Neutrophil (primary cell): ENCODE results near the gene CEP164.

Source experiments
- H3K27ac ChIP-seq: fragments of 200-600 bp; sonication (generic); 2 replicates; pipeline ENCODE4 v1.5.1; 2016; ENCODE audit warnings: mild to moderate bottlenecking, moderate library complexity
- H3K27me3 ChIP-seq: fragments of 200-600 bp; sonication (generic); 2 replicates; pipeline ENCODE4 v1.6.0; 2016; ENCODE audit warnings: mild to moderate bottlenecking
- H3K36me3 ChIP-seq: fragments of 200-600 bp; sonication (generic); 2 replicates; pipeline ENCODE4 v1.5.1; 2017
- H3K4me1 ChIP-seq, 2 experiments: fragments of 200-600 bp in 1 of 2; sonication (generic) in 1 of 2; 1 replicate in 1 of 2; 2 replicates in 1 of 2; pipeline versions ENCODE4 v1.5.1 to v1.6.1; 2013 to 2016; ENCODE audit warnings: low read depth in 1 of 2, low read length in 1 of 2, mild to moderate bottlenecking in 1 of 2, moderate library complexity in 1 of 2; ENCODE audit not compliant: control insufficient read depth in 1 of 2, insufficient read depth in 1 of 2
- H3K4me3 ChIP-seq, 2 experiments: fragments of 200-600 bp in 1 of 2; sonication (generic) in 1 of 2; 1 replicate in 1 of 2; 2 replicates in 1 of 2; pipeline ENCODE4 v1.5.1; 2013 to 2016; ENCODE audit warnings: low read depth in 1 of 2, low read length in 1 of 2, mild to moderate bottlenecking in 1 of 2, moderate library complexity in 1 of 2
- H3K9me3 ChIP-seq: fragments of 200-600 bp; sonication (generic); 2 replicates; pipeline ENCODE4 v1.5.1; 2016
- CTCF ChIP-seq: fragments of 200-600 bp; sonication (generic); IDR thresholded peaks from 2 replicates; pipeline ENCODE4 v1.5.1; 2016; ENCODE audit warnings: antibody characterized with exemption

CEP164 gene

GRCh38 chr11:117305145-117305544 is 22.5 kb upstream of the CEP164 start:
- Histone ChIP-seq H3K36me3 (no peaks in the 10 kb centered on the region), H3K9me3 (no peaks in the 10 kb centered on the region), H3K4me1 (no peaks in the 10 kb centered on the region), H3K4me3 (no peak overlapping the region), H3K27ac (no peak overlapping the region), H3K27me3 (no peaks in the 10 kb centered on the region)
- TF ChIP-seq CTCF, result no peak

GRCh38 chr11:117309310-117309709 is 18.3 kb upstream of the CEP164 start:
- Histone ChIP-seq H3K36me3 (no peaks in the 10 kb centered on the region), H3K9me3 (no peaks in the 10 kb centered on the region), H3K27ac (no peak overlapping the region), H3K4me1 (peaks cover 16 to 17% of the 10 kb centered on the region in 2 experiments), H3K4me3 (no peak overlapping the region), H3K27me3 (no peaks in the 10 kb centered on the region)
- no peak for TF ChIP-seq CTCF

- peaks cover 37 to 38% of the 10 kb centered on the region in 2 experiments for H3K4me1 ChIP-seq
- no peaks in the 10 kb centered on the region for H3K9me3 ChIP-seq
- no peak overlapping the region for H3K4me3 ChIP-seq
- H3K27ac ChIP-seq, result peak overlapping the region; percentile 25
- H3K36me3 ChIP-seq, result no peaks in the 10 kb centered on the region
- H3K27me3 ChIP-seq, result peaks cover 31% of the 10 kb centered on the region
- no peak for TF ChIP-seq CTCF
These were observed 14.6 kb upstream of the CEP164 start for GRCh38 chr11:117313091-117313490.

GRCh38 chr11:117313828-117314768 is 13.6 kb upstream of the CEP164 start:
- TF ChIP-seq CTCF, result no peak
- Histone ChIP-seq H3K36me3 (no peaks in the 10 kb centered on the region), H3K4me3 (peak overlapping the region in 1 of 2 experiments; percentile 62), H3K9me3 (no peaks in the 10 kb centered on the region), H3K4me1 (peaks cover 37 to 38% of the 10 kb centered on the region in 2 experiments), H3K27me3 (peaks cover 31% of the 10 kb centered on the region), H3K27ac (no peak overlapping the region)

- H3K27me3 ChIP-seq, result peaks cover 31% of the 10 kb centered on the region
- H3K4me1 ChIP-seq, result peaks cover 37 to 38% of the 10 kb centered on the region in 2 experiments
- H3K9me3 ChIP-seq, result no peaks in the 10 kb centered on the region
- no peak for TF ChIP-seq CTCF
- no peaks in the 10 kb centered on the region for H3K36me3 ChIP-seq
- H3K27ac ChIP-seq, result no peak overlapping the region
- peak overlapping the region; percentile 39 to 62 for H3K4me3 ChIP-seq
These were observed 12.8 kb upstream of the CEP164 start for GRCh38 chr11:117314840-117315239.
